HG02610 (cell line): ENCODE data around the gene ELF1.

Source experiments
- ATAC-seq: cut with Tn5 transposase; IDR thresholded peaks from one replicate; pipeline ENCODE4 v1.9.1; 2021; ENCODE audit warnings: mild to moderate bottlenecking, moderate library complexity; ENCODE audit not compliant: unreplicated experiment

The ELF1 gene

DNA sequence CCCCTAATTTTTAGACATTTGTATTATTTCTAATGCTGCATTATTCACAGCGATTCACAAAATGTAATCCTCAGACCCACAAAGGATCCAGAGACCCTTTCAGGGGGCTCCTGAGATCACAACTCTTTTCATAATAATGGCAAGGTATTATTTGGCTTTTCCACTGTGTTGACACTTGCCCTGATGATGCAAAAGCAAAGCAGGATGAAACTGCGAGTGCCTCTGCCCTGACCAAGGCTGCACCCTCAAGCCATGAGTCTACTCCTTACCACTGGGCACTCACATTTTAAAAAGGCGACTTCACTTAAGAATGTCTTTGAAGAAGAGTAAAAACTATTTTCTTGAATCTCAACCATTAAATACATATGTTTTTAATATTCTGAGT lies 11.4 kb downstream of the ELF1 start:
- no peak for ATAC-seq

DNA sequence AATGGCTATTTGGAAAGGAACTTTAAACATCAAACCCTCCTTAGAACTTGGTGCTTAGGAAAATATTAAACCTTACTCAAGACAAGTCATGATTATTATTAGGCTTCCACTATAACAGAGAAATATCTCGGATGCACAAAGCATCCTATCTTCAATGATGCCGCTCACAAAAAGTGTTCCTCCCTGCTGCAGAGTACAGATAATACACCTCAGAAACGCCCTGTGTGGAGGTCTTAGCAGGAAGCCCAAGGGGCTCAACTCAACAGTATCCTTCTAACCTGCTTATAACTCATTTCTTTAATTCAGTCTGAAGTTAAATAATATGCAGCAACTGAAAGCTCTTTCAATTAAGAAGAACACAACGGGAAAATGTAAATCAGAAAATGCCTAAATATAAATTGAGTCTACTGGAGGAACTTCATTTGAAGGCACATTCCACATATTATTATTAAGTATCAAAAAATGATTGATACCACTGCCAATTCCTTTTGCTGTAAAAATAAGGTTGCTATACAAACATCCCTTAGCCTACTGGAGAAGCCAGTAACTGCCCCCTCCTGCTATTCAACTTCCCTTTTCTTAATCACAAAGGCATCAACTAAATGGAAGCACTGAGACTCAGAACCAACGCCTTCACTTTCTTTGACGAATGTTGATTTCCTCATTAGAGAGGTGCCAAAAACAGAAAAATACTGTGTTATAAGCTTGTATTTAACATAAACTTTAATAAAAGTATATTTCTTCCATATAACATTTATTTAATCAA lies 12.0 kb downstream of the ELF1 start:
- no peak for ATAC-seq

DNA sequence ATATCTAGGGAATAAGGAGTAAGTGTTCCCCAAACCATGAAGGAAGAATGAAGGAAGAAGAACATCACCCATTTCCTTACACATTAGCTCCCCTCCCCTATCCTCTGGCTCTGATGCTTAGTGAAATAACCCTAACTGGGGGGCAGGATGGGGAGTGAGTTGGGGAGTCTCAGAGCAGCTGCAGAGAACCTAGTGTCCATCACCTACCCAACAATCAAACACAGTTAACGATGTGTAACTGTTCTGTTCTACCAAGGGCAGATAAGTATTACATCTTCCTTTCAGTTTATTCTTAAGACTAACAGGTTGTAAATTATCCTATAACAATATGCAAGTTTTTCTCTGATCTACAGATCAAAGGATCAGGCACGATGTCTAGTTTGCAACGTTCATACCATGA lies 12.8 kb downstream of the ELF1 start:
- no peak for ATAC-seq

DNA sequence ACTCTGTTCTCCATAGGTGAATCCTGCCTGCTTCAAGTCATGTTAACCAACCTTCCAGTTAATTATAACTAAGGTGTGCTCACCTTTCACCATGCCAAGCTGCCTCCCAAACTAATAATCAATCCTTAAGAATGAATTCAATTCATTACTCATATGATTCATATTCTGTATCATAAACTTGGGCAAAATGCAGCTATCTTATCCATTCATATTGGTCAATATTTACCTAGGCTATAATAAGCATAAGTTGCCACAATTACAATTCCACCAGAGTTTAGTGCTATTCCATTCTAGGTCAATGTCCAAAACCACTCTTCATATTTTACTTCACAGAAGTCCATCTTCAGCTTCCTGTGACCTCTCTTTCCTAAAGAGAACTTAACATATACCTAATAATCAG lies 13.4 kb downstream of the ELF1 start:
- no peak for ATAC-seq

DNA sequence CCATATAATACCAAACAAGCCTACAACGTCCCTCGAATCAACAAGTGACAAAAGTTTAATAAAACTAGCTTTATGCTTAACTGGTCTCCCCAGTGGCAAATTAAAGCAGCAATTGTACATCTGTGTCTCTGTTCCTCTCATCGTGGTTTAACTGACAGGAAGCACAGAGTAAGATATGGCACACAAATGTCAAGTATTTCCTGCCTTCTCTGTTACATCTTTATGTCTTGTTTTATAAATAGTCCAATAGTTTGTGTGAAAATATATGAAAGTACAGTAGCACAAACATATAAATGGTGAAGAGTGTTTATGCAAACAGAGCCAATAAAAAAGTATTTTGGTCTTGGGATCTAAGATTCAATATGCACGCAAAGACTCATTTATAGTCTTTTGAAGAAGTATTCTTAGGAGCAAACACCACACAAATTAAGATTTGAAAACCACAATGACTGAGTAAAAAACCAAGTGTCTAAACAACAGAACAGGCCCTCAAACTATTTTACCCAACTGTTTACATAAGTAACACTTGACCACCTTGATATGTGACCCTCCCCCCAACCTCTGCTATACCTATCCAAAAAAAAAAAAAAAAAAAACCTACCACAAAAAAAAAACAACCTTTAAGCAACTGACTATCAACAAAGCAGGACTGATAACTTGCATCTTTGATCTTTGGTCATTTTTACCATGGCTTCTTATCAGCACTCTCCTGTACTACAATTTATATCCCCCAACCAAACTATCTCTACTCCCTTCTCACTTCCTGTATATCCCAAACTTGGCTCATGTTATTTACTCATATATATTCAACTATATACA lies 14.0 kb downstream of the ELF1 start:
- peak; percentile 76 for ATAC-seq

DNA sequence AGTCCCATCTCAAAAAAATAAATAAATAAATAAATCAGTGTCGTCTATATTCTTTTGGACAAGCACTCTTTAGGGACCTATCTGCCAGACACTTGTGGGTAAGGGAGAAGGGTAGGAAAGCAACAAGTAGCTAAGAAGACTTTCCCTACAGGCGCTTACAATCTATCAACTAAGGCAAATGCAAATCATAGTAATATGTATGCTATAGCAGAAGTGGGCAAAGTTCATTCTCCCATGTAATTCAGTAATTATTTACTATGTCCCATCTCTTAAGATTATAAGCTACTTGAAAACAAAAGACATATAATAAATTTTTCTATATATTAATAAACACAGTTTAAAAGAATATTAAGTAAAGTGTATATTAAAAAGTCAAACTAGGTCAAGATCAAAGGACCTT lies 16.5 kb downstream of the ELF1 start:
- ATAC-seq, result no peak

DNA sequence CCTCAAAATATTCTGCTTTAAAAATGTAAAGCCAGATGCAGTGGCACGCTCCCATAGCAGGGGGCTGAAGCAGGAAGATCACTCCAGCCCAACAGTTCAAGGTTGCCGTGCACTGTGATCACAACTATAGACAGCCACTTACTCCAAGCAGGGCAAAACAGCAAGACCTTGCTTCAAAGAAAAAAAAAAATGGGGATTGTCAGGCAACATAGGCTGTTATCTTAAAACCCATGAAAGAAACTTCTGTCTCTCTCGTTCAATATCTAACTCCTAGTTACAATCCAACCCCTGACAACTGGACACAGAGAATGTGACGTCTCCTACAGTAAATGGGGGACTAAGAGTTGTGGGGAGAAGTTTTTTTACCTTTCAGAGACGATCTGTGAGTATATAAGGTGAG lies 17.4 kb downstream of the ELF1 start:
- ATAC-seq, result no peak

DNA sequence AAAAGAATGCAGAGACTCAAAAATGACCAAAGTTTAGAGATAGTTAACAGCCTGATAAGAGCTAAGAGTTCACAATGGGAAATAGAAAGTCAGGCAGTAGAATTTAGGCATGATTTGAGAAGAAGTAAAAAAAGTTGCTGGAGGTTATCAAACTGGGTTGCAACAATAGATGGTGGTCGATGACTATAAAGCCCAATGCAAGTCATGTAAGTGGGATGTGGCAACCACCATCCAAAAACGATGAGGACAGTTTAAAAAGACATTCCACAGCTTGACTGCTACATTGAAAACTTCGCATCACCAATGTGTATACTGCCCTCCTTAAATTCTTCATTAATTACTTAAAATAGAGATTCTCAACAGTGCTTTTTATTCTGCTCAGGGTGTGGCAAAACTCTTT lies 19.7 kb downstream of the ELF1 start:
- no peak for ATAC-seq

DNA sequence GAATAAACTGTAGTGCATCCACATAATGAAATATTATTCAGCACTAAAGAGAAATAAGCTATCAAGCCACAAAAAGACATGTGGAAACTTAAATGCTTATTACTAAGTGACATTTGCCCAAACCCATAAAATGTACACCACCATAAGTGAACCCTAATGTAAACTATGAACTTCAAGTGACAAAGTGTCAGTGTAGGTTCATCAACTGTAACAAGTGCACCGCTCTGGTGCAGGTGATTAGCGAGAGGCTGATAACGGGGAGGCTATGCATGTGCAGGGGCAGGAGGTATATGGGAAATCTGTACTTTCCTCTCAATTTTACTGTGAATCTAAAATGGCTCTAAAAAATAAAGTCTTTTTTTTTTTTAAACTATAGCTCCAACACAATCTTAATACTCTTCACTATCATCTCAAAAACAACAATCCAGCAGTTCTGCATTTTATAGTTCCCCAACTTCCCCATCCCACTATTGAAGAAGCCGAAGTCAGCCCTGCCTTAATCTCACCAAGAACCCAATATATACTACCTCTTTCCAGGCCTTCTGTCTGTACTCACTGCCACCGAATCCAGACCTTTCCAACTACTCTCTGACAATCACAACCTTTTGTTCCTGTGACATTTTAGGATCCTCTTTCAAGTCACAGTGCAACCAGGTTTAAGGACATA lies 22.6 kb downstream of the ELF1 start:
- ATAC-seq, result no peak

DNA sequence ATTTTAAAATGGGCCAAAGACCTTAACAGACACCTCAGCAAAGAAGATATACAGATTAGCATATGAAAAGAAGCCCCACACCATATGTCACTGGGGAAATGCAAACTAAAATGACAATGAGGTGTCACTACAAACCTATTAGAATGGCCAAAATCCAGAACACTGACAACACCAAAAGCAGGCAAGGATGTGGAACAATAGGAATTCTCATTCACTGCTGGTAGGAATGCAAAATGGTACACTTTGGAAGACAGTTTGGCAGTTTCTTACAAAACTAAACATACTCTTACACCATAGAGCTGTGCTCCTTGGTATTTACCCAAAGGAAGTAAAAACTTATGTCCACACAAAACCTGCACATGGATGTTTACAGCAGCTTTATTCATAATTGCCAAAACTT lies 23.1 kb downstream of the ELF1 start:
- ATAC-seq, result no peak

DNA sequence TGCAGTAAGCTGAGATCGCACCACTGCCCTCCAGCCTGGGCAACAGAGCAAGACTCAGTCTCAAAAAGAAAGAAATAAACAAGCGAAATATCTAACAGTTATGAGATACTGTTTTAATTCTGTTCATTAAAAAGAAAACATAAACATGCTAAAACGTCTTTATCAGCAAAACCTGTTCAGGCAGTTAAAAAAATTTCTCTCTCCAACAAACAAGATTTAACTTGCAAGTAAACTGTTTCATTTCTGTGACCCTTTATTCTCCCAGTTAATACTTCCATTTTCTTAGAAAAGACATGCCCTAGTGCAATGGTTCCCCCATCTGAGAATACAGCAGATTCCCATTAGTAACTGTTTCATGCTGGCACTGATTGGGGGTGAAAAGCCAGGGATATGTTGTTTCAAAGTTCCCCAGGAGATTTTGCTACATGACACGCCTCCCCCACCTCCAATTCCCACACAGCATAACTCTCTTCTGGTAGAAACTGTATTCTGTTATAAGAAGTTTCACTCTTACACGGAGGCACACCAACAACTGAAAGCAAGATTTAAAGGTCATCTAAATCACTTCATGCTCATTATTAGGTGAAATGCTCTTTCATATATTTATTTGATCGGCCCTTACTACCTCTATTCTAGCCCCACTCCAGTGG lies 24.4 kb downstream of the ELF1 start:
- ATAC-seq, result peak; percentile 80

DNA sequence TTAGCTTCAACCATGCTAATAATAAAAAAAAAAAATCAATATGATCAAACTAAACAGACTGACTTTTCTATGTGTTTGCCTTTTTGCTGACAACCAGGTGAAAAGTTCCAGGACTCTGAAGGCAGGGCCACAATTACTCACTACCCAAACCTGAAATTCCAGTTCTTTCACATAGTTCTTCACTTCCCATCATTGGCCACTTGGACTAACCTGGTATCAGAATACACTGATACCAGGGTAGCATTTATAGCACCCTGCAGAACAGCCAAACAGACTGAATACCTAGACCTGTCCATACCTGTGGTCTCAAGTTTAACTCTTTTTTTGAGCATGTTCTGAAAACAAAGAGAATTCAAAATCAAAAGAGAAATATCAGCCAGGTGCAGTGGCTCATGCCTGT lies 25.1 kb downstream of the ELF1 start:
- no peak for ATAC-seq

DNA sequence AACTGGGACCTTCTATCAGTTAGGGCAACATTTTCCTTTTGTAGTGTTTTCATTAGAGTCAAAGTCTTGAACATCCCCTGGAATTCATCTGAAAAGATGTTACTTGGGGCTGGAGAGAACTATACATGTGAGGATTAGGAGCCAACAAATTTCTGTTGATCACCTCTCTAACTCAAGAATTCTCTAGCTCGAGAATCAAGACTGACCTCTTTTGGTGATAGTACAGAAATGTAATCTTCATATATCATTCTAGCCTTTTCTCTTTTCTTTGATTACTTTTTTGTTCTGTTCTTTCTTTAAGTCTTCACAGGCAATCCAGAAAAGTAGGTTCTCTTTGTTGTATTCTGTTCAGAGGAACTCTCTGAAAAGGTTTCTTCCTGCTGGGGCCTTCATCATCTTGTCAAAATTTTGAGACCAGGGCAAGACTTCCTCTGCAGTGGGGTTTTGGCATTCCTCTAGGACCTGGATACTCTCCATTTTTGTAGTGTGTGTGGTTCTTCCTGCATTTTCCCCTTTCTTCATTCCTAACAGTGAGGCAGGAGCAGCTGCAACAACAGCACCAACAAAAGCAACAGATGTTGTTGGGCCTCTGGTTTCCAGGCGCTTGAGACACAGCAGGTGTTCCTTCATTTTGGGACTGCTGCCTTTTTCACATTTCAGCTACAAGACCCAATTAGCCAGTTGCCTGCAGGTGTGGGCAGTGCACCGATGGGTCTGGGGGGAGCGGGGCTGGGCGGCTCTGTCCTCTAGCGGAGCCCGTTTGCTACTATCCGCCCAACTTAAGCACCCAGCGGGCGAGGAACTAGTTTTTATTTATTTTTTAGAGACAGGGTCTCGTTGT lies 26.2 kb downstream of the ELF1 start:
- no peak for ATAC-seq

DNA sequence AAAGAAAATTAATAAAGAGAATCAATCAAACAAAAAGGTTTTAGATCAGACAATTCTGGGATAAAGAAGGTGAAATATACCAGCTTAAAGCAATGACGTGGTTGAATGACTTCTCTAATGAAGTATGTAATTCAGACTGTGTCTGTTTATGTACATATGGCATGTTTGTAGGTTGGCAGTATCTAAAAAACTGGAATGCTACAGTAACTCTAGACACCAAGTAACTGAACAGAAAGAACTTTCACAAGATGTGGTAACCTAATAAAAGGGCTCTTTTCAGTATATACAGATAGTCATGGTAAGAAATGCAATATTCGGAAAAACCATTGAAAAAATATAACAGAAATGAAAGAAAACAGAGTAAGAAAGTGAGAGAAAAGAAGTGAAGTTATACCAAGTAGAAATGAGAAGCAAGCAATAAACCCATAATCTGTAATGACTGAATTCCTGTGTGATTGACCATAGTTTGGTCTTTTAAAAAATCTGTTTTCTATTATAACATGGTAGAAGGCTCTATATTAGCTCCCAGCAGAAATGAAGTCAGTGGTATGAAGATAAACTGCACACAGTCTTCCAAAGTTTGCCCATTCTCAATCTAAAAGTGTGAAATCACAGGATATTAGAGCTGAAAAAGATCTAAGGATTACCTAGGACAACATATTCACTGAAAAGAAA lies 31.4 kb downstream of the ELF1 start:
- ATAC-seq, result no peak

DNA sequence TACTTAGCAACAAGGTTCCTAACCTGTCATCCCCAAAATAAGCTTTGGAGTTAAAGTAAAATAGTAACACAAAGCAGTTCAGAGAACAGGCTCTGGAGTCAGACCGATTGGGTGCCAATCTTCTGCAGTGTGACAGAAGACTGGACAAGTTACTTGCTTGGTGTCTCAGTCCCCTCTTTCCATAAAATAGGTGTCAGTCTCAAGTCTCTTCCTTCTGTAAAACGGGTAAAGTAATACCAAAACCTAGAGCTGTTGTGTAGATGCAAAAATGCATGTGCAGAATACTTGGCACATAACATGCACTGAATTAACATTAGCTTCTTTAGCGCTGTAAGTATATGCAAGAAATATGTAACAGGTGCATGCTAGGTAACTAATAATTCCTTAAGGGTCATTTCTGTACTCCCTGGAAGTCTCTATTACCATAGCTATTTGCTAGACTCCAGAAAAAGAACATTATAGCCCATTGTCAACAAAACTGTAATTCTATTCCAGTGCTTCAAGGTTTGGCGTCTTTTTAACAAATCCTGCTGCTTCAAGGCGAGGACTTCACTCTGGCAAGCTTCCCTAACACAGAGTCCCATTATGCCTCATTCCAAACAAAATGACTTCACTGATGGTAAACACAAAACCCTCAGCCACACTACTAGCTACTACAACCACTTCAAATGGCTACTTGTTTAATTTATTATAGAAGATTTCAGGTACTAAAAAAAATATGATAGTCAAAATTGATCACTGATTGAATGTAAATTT lies 32.8 kb downstream of the ELF1 start:
- ATAC-seq, result no peak

DNA sequence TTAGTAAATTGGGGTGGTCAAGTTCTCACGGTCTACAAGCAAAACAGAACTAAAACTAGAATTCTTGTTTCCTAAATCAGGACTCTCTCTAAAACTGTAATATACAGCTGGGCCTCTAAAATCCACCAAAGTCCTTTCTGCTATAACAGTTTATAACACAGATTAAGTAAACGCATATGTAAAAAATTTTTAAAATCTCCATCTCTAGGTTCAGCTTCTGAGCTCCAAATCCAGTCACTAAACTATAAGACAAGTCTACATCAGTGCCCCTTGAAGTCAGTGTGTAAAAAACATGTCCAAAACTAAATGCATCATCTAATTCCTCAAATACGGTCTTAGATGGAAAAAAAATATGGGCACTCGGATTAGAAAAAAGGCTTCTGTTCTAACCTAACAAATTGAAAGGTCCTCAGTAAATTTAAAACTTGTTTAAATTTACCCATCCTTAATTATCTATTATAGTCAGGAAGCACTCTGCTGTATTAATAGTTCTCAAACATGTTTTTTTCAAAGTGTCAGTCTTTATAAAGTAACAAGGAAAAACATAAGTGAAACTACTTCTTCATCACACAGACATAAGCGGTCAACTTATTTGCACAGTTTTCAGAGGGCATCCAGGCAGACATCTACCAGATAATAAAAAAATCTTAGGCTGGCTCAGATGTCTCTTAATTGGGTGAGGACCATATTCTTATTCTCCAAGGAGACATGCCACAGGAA lies 33.6 kb downstream of the ELF1 start:
- ATAC-seq, result no peak

DNA sequence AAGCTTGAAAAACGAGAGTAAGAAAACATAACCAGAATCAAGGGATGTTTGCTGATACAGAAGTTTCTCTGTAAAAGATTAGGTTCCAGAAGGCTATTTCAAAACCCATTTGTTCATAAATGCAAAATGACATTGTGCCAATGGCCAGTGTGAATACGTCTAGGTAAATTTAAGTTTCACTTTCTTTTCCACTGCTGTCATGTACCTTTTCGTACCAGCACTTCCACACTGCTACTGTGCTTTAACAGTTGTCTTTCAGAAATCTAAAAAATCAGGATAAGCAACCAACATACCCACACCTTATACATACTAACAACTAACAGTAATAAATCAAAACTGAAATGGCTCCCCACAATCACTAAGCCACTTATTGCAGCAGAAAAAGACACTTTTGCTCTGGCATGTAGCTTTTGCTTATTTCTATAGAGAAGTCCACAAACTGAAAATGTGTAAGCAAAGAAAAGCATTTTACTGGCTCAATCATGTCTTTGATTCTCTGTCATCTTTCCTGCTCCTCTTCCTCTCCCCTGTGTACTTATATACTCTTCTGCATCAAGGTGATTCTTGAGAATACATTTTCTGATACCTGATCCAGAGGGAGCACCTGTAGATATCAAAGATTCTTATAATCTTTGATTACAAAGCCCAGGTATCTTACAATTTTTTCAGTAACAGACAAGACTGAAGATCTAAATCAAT lies 34.3 kb downstream of the ELF1 start:
- ATAC-seq, result peak; percentile 49
